ENCODE measurements around the gene OLFM2. TPM values are rescaled to one million over a fixed set of nuclear protein-coding genes. Genes with fewer than 3 reads are reported as not detected.

OLFM2 gene
- total and polyA plus RNA-seq, 2 donors from 2014 or later, result 2.1 to 5.4 TPM

DNA sequence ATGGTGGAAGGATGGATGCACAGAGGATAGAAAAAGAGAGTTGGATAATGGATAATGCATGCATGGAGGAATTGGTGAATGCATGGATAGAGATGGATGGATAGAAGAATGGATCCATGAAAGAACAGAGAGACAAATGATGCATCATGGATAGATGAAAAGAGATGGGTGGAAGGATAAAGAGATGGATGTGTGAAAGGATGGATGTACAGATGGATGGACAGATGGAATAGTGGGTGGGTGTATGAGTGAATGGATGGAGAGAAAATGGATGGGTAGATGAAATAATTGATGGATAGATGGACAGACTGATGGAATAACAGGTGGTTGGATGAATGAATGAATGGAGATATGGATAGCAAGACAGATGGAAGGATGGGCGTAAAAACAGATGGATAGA is 25.7 kb downstream of the OLFM2 start:
- Histone ChIP-seq H3K27me3 (ENCODE audit: control insufficient read depth, insufficient read depth, low read length) (peaks cover 15% of the 10 kb centered on the region), H3K9me3 (ENCODE audit: control insufficient read depth in 2 of 3, insufficient read depth in 1 of 3, low read length in 3 of 3) (no peaks in the 10 kb centered on the region), H3K27ac (ENCODE audit: low read depth in 2 of 2, low read length in 2 of 2) (no peak overlapping the region), H3K36me3 (ENCODE audit: control insufficient read depth in 2 of 3, insufficient read depth in 3 of 3, low read length in 3 of 3) (no peaks in the 10 kb centered on the region), H3K4me3 (ENCODE audit: low read length in 3 of 3) (no peak overlapping the region), H3K9ac (ENCODE audit: low read length in 3 of 3) (no peak overlapping the region), H3K4me1 (ENCODE audit: control insufficient read depth in 2 of 3, insufficient read depth in 2 of 3, low read depth in 1 of 3, low read length in 3 of 3) (peaks cover 0 to 3% (median 0%) of the 10 kb centered on the region in 3 donors)
- intact Hi-C loops (cut with DNase I), result no loop called here
- FAIRE-seq, result no peak
- TF ChIP-seq, protein P1, sequence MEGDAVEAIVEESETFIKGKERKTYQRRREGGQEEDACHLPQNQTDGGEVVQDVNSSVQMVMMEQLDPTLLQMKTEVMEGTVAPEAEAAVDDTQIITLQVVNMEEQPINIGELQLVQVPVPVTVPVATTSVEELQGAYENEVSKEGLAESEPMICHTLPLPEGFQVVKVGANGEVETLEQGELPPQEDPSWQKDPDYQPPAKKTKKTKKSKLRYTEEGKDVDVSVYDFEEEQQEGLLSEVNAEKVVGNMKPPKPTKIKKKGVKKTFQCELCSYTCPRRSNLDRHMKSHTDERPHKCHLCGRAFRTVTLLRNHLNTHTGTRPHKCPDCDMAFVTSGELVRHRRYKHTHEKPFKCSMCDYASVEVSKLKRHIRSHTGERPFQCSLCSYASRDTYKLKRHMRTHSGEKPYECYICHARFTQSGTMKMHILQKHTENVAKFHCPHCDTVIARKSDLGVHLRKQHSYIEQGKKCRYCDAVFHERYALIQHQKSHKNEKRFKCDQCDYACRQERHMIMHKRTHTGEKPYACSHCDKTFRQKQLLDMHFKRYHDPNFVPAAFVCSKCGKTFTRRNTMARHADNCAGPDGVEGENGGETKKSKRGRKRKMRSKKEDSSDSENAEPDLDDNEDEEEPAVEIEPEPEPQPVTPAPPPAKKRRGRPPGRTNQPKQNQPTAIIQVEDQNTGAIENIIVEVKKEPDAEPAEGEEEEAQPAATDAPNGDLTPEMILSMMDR (IDR thresholded peaks at IDR 0.05; ENCODE audit: borderline replicate concordance, extremely low read depth, insufficient read depth), result no peak
- DNase-seq, result no peak

DNA sequence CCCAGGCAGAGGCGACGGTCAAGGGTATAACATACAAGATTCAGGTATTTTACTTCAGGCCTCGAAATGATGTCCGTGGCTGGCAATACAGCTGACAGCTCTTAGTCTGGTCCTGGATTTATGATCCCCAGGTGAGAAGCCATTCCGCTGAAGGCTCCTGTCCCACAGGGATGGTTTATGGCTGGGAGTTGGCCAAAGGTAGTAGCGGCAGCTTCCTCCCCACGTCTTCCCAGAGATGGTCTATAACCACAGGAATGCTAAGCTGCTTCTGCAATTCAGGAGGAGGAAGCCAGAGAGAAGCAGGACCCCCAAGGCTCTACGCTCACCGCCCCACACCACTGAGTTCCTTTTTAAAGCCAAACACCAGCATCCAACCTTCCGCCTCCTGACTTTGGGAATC is 27.1 kb downstream of the OLFM2 start:
- TF ChIP-seq, protein P1 (IDR thresholded peaks at IDR 0.05; ENCODE audit: borderline replicate concordance, extremely low read depth, insufficient read depth), result no peak
- peak in 4 of 5 donors; percentile 63 to 85 (median 78) for DNase-seq
- no peak for FAIRE-seq

DNA sequence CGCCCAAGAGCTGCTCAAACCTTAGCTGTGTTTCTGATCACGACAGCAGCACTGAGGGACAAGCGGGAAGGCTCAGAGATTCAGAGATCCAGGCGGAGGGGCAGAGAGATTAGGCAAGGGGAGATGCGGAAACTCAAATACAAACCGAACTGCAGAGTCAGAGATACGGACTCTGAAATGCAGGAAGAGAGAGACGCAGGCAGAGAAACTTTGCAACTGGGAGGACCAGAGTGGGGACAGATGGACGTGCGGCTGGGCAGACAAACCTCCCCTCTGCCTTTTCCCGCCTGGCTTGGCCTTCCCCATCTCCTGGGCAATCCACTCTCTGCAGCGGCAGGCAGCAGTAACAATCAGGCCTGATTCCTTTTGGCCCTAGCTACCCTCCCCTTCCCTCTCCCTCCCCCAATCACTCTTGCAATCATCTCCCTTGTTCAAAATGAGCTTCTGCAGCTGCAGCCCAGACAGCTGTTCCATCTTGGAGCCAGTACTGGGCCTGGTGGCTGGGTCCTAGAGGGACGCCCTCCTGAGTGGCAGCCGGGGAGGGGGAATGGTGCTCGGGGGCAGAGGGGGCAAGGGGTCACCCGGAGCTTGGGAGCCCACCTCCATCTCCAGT is 29.7 kb downstream of the OLFM2 start:
- DNase-seq, result peak in 1 of 5 donors; percentile 67
- H3K4me3 ChIP-seq (ENCODE audit: low read length in 3 of 3), result no peak overlapping the region
- no peak for FAIRE-seq
- H3K4me1 ChIP-seq (ENCODE audit: control insufficient read depth in 2 of 3, insufficient read depth in 2 of 3, low read depth in 1 of 3, low read length in 3 of 3), result no peaks in the 10 kb centered on the region
- no peak overlapping the region for H3K27ac ChIP-seq (ENCODE audit: low read depth in 2 of 2, low read length in 2 of 2)
- no peaks in the 10 kb centered on the region for H3K36me3 ChIP-seq (ENCODE audit: control insufficient read depth in 2 of 3, insufficient read depth in 3 of 3, low read length in 3 of 3)
- no peak overlapping the region for H3K9ac ChIP-seq (ENCODE audit: low read length in 3 of 3)
- no peaks in the 10 kb centered on the region for H3K9me3 ChIP-seq (ENCODE audit: control insufficient read depth in 2 of 3, insufficient read depth in 1 of 3, low read length in 3 of 3)
- intact Hi-C loops (cut with DNase I), result no loop called here
- TF ChIP-seq, protein P1 (IDR thresholded peaks at IDR 0.05; ENCODE audit: borderline replicate concordance, extremely low read depth, insufficient read depth), result no peak
- peaks cover 3% of the 10 kb centered on the region for H3K27me3 ChIP-seq (ENCODE audit: control insufficient read depth, insufficient read depth, low read length)

More for the DNA sequence above, 27.1 kb downstream of the OLFM2 start:
- intact Hi-C loops (cut with DNase I), result no loop called here
- Histone ChIP-seq H3K27ac (ENCODE audit: low read depth in 2 of 2, low read length in 2 of 2) (no peak overlapping the region), H3K36me3 (ENCODE audit: control insufficient read depth in 2 of 3, insufficient read depth in 3 of 3, low read length in 3 of 3) (no peaks in the 10 kb centered on the region), H3K4me3 (ENCODE audit: low read length in 3 of 3) (no peak overlapping the region), H3K27me3 (ENCODE audit: control insufficient read depth, insufficient read depth, low read length) (peaks cover 15% of the 10 kb centered on the region), H3K9me3 (ENCODE audit: control insufficient read depth in 2 of 3, insufficient read depth in 1 of 3, low read length in 3 of 3) (no peaks in the 10 kb centered on the region), H3K9ac (ENCODE audit: low read length in 3 of 3) (no peak overlapping the region), H3K4me1 (ENCODE audit: control insufficient read depth in 2 of 3, insufficient read depth in 2 of 3, low read depth in 1 of 3, low read length in 3 of 3) (peaks cover 0 to 1% (median 0%) of the 10 kb centered on the region in 3 donors)
